Measurements from ENCODE around the gene HNRNPA3.

GRCh38 chr2:177235855-177236437 is 23.4 kb downstream of the HNRNPA3 start:
- no peak for TF ChIP-seq YY1 (IDR thresholded peaks at IDR 0.05; ENCODE audit: low read depth)
- TF ChIP-seq, protein P1, sequence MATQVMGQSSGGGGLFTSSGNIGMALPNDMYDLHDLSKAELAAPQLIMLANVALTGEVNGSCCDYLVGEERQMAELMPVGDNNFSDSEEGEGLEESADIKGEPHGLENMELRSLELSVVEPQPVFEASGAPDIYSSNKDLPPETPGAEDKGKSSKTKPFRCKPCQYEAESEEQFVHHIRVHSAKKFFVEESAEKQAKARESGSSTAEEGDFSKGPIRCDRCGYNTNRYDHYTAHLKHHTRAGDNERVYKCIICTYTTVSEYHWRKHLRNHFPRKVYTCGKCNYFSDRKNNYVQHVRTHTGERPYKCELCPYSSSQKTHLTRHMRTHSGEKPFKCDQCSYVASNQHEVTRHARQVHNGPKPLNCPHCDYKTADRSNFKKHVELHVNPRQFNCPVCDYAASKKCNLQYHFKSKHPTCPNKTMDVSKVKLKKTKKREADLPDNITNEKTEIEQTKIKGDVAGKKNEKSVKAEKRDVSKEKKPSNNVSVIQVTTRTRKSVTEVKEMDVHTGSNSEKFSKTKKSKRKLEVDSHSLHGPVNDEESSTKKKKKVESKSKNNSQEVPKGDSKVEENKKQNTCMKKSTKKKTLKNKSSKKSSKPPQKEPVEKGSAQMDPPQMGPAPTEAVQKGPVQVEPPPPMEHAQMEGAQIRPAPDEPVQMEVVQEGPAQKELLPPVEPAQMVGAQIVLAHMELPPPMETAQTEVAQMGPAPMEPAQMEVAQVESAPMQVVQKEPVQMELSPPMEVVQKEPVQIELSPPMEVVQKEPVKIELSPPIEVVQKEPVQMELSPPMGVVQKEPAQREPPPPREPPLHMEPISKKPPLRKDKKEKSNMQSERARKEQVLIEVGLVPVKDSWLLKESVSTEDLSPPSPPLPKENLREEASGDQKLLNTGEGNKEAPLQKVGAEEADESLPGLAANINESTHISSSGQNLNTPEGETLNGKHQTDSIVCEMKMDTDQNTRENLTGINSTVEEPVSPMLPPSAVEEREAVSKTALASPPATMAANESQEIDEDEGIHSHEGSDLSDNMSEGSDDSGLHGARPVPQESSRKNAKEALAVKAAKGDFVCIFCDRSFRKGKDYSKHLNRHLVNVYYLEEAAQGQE (IDR thresholded peaks at IDR 0.05; ENCODE audit: low read depth), result no peak
- no peak for TF ChIP-seq EP300 (IDR thresholded peaks at IDR 0.05; ENCODE audit: borderline replicate concordance)
